Activated naive CD8-positive, alpha-beta T cell treated with anti-CD3 and anti-CD28 coated beads, Interleukin-2, amount 50 U/mL, for 16 hours (primary cell): ENCODE measurements around the gene AGAP1.

Experiments
- DNase-seq: peaks from one replicate; pipeline ENCODE4 v3.0.0-alpha.2; 2020; ENCODE audit warnings: low read depth, low spot score

AGAP1 gene

DNA sequence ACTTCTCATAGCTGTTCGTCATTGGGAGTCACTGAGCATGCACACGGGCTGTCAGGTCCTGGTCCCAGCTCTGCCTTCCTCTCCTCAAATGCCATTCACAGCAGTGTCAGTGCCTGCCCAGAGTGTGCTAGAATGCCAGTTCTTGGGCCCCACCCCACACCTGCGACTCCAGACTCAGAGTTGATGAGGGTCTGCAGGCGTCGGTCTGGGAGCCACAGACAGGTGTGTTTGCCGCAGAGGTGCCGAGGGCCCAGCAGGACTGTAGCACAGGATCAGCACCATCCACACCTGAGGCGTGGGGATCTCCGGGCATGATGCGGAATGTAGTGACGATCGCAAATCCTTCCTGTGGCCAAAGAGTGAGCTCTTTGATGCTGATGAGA, 56.5 kb downstream of the AGAP1 start:
- no peak for DNase-seq

DNA sequence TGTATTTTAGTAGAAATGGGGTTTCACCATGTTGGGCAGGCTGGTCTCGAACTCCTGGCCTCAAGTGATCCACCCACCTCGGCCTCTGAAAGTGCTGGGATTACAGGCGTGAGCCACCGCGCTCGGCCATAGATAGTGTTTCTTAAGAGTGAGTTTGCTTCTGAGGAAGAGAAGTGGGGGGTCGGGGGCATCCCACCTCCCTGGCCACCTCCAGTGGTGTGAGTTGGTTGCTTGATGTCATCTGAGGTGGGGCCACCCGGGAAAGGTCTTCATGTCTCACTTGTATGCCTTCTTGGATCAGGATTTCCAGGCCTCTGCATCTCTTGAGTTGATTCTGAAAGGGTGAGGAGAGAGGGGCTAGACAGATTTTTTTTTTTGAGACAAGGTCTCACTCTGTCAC, 57.1 kb downstream of the AGAP1 start:
- no peak for DNase-seq

DNA sequence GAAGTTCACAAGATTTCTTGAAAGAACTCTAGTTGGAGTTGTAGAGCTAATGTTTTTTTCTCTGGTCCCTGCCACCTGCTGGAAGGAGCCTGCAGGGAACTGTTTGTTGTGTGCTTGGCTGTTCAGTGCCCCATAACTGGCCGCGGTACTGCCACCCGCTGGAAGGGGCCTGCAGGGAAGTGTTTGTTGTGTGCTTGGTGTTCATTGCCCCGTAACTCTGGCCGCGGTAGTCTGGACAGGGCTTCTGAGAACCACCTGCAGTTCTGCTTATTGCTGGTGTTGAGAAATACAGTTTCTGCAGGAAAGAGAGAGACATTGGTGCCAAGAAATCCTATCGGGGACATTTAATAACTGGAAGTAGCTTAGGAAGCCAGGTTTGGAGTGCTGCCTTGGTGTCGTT, 58.1 kb downstream of the AGAP1 start:
- no peak for DNase-seq

DNA sequence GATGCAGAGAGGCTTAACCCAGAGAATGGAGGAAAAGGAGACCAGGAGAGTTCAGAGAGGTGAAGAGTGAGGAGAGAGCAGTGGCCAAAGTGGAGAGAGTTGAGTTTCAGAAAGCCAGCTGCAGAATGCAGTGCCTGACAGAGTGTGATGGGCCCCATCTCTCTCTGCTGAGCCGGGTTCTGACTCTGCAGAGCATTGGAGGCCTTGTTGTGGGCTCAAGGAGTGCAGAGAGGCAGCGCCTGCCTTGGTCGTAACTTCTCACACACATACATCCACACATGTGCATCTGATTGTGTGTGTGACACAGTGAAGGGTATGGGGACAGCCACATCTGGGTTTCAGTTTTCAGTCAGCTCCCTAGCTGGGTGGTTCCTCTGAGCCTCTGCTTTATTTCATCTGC, 58.8 kb downstream of the AGAP1 start:
- no peak for DNase-seq

DNA sequence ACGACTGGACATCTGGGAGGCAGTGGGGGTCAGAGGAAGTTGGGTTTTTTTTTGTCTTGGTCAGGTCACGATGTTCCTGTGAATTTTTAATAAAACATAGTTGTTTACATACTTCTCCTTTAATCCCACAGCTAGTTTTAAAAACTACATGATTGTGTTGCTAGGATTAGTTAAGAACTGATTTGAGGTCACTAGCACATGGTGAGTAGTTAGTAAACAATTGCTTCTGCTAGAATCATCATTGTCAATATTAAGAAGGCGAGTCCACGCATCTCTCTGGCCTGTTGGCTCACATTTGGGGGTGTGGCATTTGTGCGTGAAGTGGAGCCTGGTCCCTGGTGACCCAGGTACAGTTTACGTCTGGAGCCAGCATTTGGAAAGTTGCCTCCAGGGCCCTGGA, 59.4 kb downstream of the AGAP1 start:
- no peak for DNase-seq

DNA sequence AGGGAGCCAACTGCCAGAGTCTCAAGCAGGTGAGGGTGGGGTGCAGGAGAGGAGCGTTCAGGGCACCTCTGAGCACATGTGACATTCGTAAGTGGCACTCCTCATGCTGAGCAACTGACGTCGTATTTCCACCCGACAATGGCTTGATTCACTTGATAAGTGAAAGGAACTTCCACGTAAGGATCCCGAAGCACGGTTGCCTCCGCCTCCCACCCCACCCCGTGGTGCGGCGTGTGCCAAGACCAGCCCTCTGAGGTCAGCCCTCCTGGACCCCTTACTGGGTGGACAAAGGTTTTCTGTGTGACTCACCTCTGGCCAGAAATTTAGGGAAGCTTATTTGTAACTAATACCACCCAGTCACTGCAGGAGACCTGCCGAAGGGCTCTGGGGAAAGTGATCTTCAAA, 59.9 kb downstream of the AGAP1 start:
- DNase-seq, result no peak

DNA sequence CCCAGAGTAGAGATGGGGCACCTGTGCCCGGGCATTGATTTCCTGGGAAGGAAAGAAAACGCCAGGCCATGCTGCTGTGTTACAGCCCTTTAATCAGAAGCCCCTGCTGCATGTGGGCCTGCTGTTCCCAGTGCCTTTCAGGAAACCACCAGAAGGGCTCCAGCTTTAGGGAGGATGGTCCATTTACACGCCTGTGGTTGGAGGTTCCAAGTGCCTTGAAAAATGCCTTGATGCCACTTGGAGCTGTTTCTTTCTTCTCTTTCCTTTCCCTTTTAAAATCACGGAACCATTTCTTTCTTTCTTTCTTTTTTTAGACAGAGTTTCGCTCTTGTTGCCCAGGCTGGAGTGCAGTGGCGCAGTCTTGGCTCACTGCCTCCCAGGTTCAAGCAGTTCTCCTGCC, 60.5 kb downstream of the AGAP1 start:
- DNase-seq, result no peak

DNA sequence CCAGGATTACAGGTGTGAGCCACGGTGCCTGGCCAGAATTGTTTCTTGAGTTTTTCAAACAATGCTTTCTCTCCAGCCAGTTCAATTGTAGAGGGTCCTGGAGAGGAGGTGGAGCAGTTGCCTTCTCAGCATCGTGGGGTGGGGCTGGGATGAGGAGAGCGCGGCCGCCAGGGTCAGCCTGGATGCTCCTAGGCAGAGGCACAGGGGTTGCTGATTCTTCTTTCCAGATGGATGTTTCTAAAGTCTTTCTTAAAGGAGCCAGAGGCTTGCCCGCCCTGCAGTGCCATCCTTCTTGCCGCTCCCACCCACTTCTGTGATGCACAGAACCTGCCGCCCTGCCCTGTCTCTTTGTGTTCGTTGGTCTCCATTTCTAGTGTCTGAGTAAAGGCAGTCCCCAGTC, 61.1 kb downstream of the AGAP1 start:
- DNase-seq, result no peak

DNA sequence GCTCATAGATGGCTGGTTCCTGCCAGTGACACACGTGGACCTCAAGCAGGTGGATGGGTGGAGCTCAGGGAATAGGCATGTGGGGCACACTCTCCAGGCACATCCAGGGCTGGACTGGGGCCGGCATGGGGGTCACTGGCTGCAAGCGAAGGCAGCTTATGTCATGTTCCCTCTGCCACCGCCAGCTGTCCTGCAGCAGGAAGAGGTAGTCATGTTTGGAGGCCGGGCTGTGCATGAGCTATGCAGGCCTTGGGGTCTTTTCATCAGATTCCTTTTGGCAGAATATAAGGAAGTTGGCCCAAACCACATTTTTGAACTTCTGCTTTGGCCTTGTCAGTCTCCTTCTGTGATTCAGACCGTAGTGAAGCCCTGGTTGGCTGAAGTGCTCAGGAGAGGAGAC, 61.5 kb downstream of the AGAP1 start:
- DNase-seq, result no peak

DNA sequence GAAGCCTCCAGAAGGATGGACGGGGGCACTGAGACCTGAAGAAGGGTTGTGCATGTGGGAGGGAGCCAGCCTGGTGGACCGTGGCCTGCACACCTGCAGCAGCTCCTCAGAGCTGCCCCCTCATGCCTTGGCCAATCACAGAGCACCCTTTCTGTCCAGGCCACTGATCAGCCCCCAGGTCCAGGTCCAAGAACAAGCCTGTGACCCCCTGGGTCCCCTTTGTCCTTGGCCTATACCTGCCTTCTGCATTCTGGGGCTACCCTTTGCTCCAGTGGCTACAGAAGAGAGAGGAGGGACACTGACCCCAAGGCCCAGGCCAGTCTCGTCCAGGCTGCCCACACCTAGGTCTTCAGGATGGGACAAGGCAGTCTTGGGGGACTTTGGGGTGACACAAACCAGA, 62.2 kb downstream of the AGAP1 start:
- DNase-seq, result no peak

DNA sequence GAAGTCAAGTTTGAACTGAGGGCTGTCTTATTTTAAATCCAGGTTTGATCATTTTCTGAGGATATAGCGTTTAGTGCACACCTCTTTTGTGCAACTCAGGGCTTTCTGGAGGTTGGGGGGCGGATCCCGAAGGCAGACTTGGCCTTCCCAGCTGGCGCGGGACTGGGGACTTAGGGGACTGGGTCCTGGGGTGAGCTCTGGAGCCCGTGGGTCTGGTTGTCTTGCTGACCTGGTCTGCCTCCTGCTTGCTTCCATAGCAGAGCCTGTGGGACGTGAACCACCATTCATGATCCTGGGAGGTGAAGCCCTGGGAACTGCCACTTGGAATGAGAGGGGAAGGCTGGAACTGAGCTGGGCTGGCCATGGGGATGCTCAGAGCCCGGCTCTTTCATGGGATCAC, 63.1 kb downstream of the AGAP1 start:
- no peak for DNase-seq

DNA sequence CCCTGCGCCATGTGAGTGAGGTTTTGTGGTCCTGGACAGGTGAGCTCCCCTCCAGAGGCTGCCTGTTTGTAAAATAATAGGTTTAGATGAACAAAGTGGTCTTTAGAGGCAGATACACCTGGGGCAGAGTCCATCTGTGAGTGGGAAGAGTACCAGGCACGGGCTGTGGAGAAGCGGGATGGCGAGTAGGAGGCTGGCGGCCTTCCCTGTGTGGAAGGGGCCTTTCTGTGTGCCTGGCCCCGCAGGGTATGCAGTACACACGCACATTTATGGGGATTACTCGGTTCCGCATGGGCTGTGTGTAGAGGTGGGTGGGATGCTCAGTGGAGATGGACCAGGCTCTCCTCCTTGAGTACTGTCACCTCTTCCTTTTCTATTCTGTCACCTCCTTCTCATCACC, 64.1 kb downstream of the AGAP1 start:
- DNase-seq, result no peak

DNA sequence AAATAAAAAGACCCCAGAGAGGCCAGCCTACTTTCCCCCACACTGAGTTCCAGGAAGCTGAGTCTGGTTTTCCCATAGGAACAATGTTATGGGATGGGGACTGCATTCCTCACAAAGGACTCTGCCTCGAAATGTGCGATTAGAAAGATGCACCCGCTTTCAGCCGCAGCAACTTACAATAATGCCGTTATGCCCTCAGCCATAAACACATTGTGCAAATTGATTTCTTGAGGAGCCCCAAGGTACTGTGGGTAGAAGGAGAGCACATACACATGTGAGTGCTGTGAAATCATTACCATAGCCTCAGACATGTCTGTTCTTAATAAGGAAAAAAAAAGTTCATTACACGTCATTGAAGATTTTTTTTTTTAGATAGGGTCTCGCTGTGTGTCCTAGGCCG, 64.7 kb downstream of the AGAP1 start:
- no peak for DNase-seq

DNA sequence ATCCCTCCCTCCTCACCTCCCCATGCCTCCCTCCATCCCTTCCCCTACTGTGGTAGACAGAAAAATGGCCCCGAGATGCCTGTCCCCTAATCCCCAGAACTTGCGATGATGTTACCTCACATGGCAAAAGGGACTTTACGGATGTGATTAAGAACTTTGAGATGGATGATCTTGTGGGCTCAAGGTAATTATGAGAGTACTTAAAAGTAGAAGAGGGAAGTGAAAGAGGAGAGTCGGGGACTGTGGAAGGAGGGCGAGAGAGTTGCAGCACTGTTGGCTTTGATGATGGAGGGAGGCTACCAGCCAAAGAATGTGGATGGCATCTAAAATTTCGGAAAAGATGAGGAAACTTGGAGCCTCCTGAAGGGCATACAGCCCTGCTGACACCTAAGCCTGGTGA, 66.5 kb downstream of the AGAP1 start:
- no peak for DNase-seq

DNA sequence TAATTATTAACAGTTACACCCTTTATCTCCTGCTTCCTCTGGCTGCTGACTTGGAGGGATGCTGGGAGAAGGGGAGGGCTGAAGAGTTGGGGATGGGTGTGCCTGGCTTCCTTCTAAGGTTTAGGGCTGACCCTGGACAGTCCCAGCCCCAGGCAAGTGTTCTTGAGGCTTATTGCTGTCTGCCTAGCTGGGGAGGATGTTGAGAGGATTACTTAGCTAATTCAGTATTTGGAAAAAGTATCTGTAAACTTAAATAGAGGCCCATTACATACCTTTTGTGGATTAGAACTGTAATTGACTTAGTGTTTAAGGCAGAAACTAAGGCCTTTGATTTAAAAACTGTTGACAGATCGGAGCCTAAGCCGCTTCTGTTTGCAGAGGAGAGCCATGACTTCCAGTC, 67.6 kb downstream of the AGAP1 start:
- no peak for DNase-seq

DNA sequence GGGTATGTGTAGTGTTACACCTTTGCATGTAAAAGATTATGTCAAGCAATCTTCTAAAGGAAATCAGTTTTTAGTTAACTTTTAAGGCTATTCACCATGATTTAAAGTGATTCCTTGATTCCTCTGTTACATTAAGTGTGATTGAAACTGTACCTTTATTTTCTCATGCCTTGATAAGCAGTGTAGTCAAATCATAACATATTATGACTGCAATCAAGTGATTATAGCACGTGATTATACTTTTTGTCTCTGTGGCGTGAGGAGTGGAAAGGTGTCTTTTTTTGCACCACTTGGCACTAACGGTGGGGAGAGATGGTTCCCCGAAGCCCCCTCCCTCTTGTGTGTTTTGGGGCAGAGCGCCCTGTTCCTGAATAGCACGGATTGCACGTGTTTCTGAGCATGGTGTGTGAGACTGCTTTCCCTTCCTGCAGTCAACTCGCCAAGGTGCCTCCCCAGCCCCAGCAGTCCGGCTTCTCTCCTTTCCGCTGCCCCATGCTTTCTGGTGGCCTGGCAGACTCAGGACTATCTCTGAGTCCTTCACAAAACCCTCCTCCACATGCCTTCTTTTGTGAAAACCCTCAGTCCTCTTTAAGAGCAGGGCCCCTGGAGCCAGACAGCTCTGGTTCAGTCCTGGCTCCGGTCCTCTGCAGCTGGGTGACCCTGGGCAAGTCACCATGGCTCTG, 68.4 kb downstream of the AGAP1 start:
- no peak for DNase-seq

DNA sequence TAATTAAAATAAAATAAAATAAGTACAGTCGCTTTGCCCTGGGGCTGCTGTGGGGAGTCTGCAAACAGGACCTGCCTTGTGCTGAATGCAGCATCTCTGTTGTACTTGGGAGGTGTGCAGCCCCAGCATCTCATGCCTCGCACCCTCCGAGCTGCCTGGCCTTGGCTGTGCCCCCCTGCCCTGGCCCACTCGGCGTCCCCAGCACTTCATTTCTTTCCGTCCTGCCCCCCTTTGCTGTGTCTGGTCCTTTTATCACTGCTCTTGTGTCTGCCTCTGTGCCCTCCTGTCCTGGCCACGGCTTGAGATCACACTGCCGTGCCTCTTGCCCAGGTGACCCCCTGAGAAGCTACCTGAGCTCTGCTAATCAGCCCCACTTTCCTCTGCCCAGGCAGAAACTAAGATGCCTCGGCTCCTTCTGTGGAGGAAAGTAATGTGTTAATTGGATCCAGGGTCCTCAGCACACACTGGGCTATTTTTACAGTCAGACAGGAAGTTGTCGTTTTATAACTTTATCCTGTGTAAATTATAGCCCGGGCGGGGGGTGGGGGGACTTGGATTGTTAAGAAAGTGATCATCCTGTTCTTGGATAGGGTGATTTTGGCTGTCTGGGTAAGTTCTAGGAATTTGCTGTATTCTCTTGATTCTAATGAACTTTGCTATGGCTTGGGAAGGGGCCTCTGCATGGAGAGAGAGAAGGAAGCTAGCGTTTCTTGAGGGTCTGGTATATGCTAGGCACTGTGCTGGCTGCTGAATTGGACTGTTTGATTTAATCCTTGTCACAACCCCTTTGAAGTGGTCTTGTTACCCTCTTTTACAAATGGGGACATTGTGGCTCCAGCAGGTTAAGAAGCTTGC, 69.4 kb downstream of the AGAP1 start:
- no peak for DNase-seq

DNA sequence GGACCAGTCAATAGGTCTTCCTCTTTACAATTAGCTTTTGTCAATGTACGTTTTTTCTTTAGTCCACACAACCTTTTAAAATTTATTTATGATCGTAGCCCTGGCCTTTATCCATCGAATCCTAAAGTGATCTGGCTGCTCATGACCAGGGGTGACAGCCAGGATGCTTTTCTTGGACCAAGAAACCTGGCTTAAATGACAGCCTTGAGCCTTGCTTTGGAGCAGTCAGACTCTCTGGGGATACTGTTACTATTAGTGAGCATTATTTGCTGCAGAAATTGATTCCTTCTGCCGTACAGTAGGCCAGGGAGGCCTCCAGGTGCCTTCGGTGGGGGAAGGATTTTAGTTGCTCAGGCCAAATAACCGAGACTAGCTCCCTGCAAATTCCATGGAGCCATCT, 70.2 kb downstream of the AGAP1 start:
- DNase-seq, result no peak

DNA sequence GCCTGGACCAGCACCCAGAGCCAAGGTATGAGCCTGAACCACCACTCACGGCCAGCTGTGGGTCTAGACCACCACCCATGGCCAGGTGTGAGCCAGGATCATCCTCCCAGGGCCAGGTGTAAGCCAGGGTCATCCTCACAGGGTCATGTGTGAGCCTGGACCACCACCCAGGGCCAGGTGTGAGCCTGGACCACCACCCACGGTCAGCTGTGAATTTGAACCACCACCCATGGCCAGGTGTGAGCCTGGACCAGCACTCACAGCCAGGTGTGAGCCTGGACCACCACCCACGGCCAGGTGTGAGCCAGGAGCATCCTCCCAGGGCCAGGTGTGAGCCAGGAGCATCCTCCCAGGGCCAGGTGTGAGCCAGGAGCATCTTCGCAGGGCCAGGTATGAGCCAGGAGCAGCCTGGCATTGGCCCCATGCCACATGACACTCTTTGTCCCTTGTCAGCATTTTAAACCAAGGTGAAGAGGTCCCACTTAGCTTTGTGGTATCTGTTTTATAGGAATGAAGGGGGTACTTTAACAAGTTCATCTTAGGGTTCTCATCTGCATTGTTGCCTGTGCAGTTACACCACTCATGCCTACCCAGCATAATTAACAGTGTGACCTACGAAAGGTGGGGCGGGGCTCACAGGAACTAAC, 71.2 kb downstream of the AGAP1 start:
- DNase-seq, result no peak

DNA sequence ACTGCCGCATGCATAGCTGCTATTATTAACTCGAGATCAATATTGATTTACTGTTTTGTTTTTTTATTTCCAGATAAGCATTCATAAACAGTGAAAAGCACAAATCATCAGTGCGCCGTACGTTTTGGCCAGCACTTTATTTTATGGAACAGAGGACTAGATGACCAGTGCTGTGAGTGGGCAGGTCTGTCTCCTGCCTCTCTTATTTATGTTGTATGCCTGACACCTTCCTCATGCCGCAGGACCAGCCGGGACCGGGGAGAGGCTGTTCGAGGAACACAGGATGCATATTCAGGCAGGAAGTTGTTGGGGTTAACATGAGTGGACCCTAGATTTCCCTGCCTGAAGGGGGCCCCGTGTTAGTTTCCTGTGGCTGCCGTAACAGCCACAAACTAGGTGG, 72.6 kb downstream of the AGAP1 start:
- DNase-seq, result no peak

DNA sequence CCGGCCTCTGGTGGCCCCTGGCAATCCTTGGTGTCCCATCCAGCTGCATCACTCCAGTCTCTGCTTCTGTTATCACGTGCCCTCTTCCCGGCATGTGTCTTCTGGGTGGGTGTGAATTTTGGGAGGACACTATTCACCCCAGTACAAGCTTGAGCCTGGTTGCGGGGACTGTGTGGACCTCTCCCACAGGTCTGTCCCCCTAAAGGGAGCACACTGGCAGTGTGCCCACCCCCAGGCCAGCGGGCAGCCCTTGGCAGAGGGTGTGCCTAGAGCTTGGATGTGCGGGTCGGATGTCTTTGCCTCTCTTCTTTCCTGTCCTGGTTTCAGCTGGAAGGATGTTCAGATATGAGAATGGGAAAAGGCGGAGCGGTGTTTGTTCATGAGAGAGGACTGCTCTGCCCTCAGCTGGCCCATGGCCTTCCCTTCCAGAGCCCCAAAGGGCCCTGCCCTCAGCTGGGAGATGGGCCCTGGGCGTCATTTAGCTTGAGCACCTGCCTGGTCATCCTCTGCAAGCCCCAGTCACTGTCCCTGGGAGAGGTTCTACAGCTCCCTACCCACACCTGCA, 73.2 kb downstream of the AGAP1 start:
- no peak for DNase-seq

DNA sequence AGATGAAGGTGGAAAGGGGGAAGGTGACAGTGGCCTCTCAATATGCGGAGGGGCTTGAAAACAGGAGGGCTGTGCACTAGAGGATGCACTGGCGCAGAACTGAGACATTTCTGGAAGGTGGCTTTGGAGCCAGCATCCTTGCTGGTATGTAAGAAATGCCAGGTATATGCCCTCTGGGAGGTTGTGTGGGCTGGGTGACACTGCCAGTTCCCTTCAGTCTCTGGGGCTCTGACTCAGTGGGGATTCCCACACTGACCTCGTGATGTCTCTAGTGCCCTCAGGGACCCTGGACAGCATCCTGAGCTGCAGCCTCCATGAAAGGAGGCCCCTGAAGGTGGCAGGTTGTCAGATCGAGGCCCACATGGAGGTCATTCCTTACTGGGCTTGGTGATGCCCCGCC, 74.0 kb downstream of the AGAP1 start:
- DNase-seq, result no peak

DNA sequence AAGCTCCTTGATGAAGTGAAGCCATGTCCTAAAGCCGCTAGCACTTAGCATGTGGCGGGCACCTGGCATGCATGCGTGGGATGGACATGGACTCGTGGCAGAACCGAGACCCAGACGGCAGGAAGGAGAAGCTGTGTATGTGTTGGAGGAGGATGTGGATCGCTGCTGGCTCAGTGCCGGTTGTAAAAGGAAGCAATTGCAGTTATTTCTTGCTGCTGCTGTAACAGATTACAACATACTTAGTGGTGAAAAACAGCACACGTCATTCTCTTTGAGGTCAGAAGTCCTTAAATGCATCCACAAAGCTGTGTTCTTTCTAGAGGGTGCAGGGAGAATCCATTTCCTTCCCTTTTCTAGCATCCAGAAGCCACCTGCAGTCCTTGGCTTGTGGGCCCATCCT, 74.6 kb downstream of the AGAP1 start:
- DNase-seq, result no peak
